H9 (cell line): ENCODE results near the gene PKD1. TPM values are rescaled to one million over a fixed set of nuclear protein-coding genes. Genes with fewer than 3 reads are reported as not detected.
"Not testable (repeated sequence)": the region's sequence is repeated elsewhere in the genome, so short reads cannot be mapped to it uniquely, and the experiment has no call there.

Source experiments
- DNase-seq: peaks from one replicate; pipeline ENCODE4 v3.0.0-alpha.2; 2017
- H2AFZ ChIP-seq: one replicate; pipeline ENCODE4 v1.6.1; 2013; ENCODE audit warnings: mild to moderate bottlenecking, low read length, control low read depth, moderate library complexity
- H2AK5ac ChIP-seq: 2 replicates; pipeline ENCODE4 v1.6.1; 2013; ENCODE audit warnings: low read length, control low read depth, mixed read lengths; ENCODE audit not compliant: insufficient read length
- H2BK120ac ChIP-seq: one replicate; pipeline ENCODE4 v1.6.1; 2013; ENCODE audit warnings: low read depth, mild to moderate bottlenecking, low read length, control low read depth, inconsistent platforms; ENCODE audit not compliant: poor library complexity, severe bottlenecking
- H2BK12ac ChIP-seq: 2 replicates; pipeline ENCODE4 v1.6.1; 2013; ENCODE audit warnings: low read length, control low read depth, mixed read lengths, low read depth; ENCODE audit not compliant: insufficient read length
- H2BK15ac ChIP-seq: 2 replicates; pipeline ENCODE4 v1.6.1; 2013; ENCODE audit warnings: low read depth, low read length, control low read depth
- H2BK20ac ChIP-seq: one replicate; pipeline ENCODE4 v1.6.1; 2013; ENCODE audit warnings: low read depth, mild to moderate bottlenecking, low read length, control low read depth, inconsistent platforms; ENCODE audit not compliant: poor library complexity, severe bottlenecking
- H2BK5ac ChIP-seq: 2 replicates; pipeline ENCODE4 v1.6.1; 2013; ENCODE audit warnings: low read length, control low read depth, mixed read lengths; ENCODE audit not compliant: insufficient read length
- H3K14ac ChIP-seq: 2 replicates; pipeline ENCODE4 v1.6.1; 2013; ENCODE audit warnings: low read length, control low read depth; ENCODE audit not compliant: insufficient read depth
- H3K18ac ChIP-seq: 2 replicates; pipeline ENCODE4 v1.6.1; 2013; ENCODE audit warnings: low read depth, mild to moderate bottlenecking, mixed read lengths, low read length, control low read depth; ENCODE audit not compliant: insufficient read length
- H3K23ac ChIP-seq: 2 replicates; pipeline ENCODE4 v1.6.1; 2013; ENCODE audit warnings: low read length, control low read depth, mixed read lengths, low read depth; ENCODE audit not compliant: insufficient read length
- H3K23me2 ChIP-seq: 2 replicates; pipeline ENCODE4 v1.6.1; 2013; ENCODE audit warnings: low read depth, mild to moderate bottlenecking, mixed read lengths, low read length, control low read depth; ENCODE audit not compliant: insufficient read length, poor library complexity, severe bottlenecking
- H3K27ac ChIP-seq: 2 replicates; pipeline ENCODE4 v1.5.1; 2013; ENCODE audit warnings: low read length, control low read depth, mixed read lengths, low read depth; ENCODE audit not compliant: insufficient read length
- H3K27me3 ChIP-seq: 2 replicates; pipeline ENCODE4 v1.6.1; 2013; ENCODE audit warnings: low read length, control low read depth, inconsistent platforms; ENCODE audit not compliant: insufficient read depth
- H3K4ac ChIP-seq: 2 replicates; pipeline ENCODE4 v1.6.1; 2013; ENCODE audit warnings: low read depth, mild to moderate bottlenecking, control low read depth, inconsistent platforms, low read length, moderate library complexity
- H3K4me1 ChIP-seq: 2 replicates; pipeline ENCODE4 v1.6.1; 2013; ENCODE audit warnings: low read length, control low read depth, inconsistent platforms; ENCODE audit not compliant: insufficient read depth
- H3K4me2 ChIP-seq: 2 replicates; pipeline ENCODE4 v1.6.1; 2013; ENCODE audit warnings: low read length, control low read depth, mixed read lengths; ENCODE audit not compliant: insufficient read length, insufficient read depth
- H3K56ac ChIP-seq: 2 replicates; pipeline ENCODE4 v1.6.1; 2013; ENCODE audit warnings: low read depth, mild to moderate bottlenecking, mixed read lengths, low read length, control low read depth; ENCODE audit not compliant: insufficient read length
- H3K79me1 ChIP-seq: 2 replicates; pipeline ENCODE4 v1.6.1; 2013; ENCODE audit warnings: low read depth, mild to moderate bottlenecking, moderate library complexity, low read length, control low read depth, inconsistent platforms; ENCODE audit not compliant: insufficient read depth, poor library complexity, severe bottlenecking
- H3K79me2 ChIP-seq: 2 replicates; pipeline ENCODE4 v1.6.1; 2013; ENCODE audit warnings: low read length, control low read depth, inconsistent platforms; ENCODE audit not compliant: insufficient read depth
- H3K9ac ChIP-seq: 2 replicates; pipeline ENCODE4 v1.6.1; 2013; ENCODE audit warnings: low read length, control low read depth, mixed read lengths; ENCODE audit not compliant: insufficient read length; ENCODE audit errors: extremely low read depth
- H3K9me3 ChIP-seq: one replicate; pipeline ENCODE4 v1.6.1; 2013; ENCODE audit warnings: low read depth, low read length, inconsistent platforms; ENCODE audit not compliant: control insufficient read depth
- H3T11ph ChIP-seq: one replicate; pipeline ENCODE4 v1.6.1; 2013; ENCODE audit warnings: mild to moderate bottlenecking, low read length, control low read depth, inconsistent platforms
- H4K20me1 ChIP-seq: one replicate; pipeline ENCODE4 v1.6.1; 2013; ENCODE audit not compliant: control insufficient read depth, insufficient read length, insufficient read depth
- H4K5ac ChIP-seq: 2 replicates; pipeline ENCODE4 v1.6.1; 2013; ENCODE audit warnings: low read depth, mild to moderate bottlenecking, mixed read lengths, low read length, control low read depth; ENCODE audit not compliant: insufficient read length
- H4K8ac ChIP-seq: replicated peaks from 2 replicates; pipeline ENCODE4 v1.6.1; 2013; ENCODE audit warnings: low read length, control low read depth, mixed read lengths, low read depth; ENCODE audit not compliant: insufficient read length
- H4K91ac ChIP-seq: 2 replicates; pipeline ENCODE4 v1.6.1; 2013; ENCODE audit warnings: low read depth, mild to moderate bottlenecking, moderate library complexity, mixed read lengths, low read length, control low read depth; ENCODE audit not compliant: insufficient read length
- H3K27ac Mint-ChIP-seq, 3 experiments: 2 replicates in 2 of 3; 3 replicates in 1 of 3; pipeline ENCODE4 v1.8.0; 2020 to 2021; ENCODE audit warnings: mixed read lengths in 3 of 3, mild to moderate bottlenecking in 1 of 3, moderate library complexity in 1 of 3
- H3K27me3 Mint-ChIP-seq: 2 replicates; pipeline ENCODE4 v1.8.0; 2021; ENCODE audit warnings: low read depth, mild to moderate bottlenecking, moderate library complexity, mixed read lengths
- H3K36me3 Mint-ChIP-seq, 3 experiments: 2 replicates in 2 of 3; 3 replicates in 1 of 3; pipeline ENCODE4 v1.8.0; 2020 to 2021; ENCODE audit warnings: low read depth in 3 of 3, mixed read lengths in 3 of 3; ENCODE audit not compliant: insufficient read depth in 1 of 3
- H3K4me1 Mint-ChIP-seq, 2 experiments: 2 replicates each; pipeline ENCODE4 v1.8.0; 2020; ENCODE audit warnings: mixed read lengths in 2 of 2
- H3K4me3 Mint-ChIP-seq, 2 experiments: 2 replicates in 1 of 2; 3 replicates in 1 of 2; pipeline ENCODE4 v1.8.0; 2020 to 2021; ENCODE audit warnings: mild to moderate bottlenecking in 2 of 2, mixed read lengths in 2 of 2, moderate library complexity in 1 of 2
- H3K9me3 Mint-ChIP-seq, 2 experiments: 2 replicates in 1 of 2; 3 replicates in 1 of 2; pipeline ENCODE4 v1.8.0; 2020; ENCODE audit warnings: mild to moderate bottlenecking in 2 of 2, mixed read lengths in 2 of 2, moderate library complexity in 1 of 2
- WGBS: extraction: QIAGEN DNeasy Blood & Tissue Kit; methylation state at CpG from one replicate; pipeline ENCODE4 v1.1.7; 2013; ENCODE audit warnings: missing lambda C conversion rate, low lambda C conversion rate, mixed read lengths; ENCODE audit not compliant: insufficient read length; ENCODE audit errors: extremely low coverage; 5-methylcytosine and 5-hydroxymethylcytosine counted together
- total RNA-seq: library from RNA; stranded (reverse); gene quantifications from 2 replicates; pipeline ENCODE4 v1.2.1, GENCODE V29; 2021

PKD1 gene
- total RNA-seq, 1 experiment from 2014 or later: 88.0 TPM

DNA sequence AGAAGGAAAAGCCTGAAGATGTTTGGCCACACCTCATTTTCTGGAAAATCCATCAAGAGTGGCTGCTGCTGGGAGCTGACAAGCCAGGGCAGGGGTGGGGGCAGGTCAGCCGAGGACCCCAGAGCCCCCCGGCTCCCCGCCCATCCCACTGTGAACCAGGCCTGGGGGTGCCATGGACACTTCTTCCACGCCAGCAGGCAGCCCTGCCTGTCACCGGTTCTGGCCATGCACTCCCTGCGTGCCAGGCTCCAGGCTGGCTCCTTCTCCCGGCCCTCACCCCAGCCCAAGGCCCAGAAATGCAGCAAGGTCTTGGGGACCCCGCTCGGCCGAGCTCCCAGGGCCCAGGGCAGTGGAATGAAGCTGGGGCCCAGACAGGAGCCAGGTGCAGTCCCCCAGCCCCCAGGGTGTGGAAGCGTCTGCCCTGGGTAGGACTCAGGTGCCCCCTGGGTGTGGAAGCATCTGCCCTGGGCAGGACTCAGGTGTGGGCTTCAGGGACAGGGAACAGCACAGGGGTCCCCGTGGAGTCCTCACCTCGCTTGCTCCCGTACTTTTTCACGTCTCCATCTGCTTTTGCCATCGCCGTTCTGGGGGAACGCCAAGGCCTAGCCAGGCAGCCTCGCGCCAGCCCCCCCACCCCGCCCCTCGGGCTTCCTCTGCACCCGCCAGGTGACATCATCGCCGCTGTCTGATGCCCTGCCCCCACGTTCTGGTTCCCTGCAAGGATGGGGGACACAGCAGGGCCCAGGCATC is 12.6 kb downstream of the PKD1 start:
- not testable (repeated sequence) for H3K79me1 ChIP-seq, H3K14ac ChIP-seq, H2BK20ac ChIP-seq, H3K9me3 Mint-ChIP-seq, H3K4me3 Mint-ChIP-seq, H4K20me1 ChIP-seq, H3T11ph ChIP-seq, H3K36me3 Mint-ChIP-seq, H3K23me2 ChIP-seq, H2BK5ac ChIP-seq, H3K9me3 ChIP-seq, H3K27ac ChIP-seq, H3K4me2 ChIP-seq, DNase-seq, H4K8ac ChIP-seq, H3K79me2 ChIP-seq, H2BK120ac ChIP-seq, H2AFZ ChIP-seq, H2AK5ac ChIP-seq, H2BK12ac ChIP-seq, H4K91ac ChIP-seq, H3K56ac ChIP-seq, H3K23ac ChIP-seq, H2BK15ac ChIP-seq, H3K9ac ChIP-seq, H3K4ac ChIP-seq, H3K27me3 Mint-ChIP-seq, H3K27ac Mint-ChIP-seq, H3K27me3 ChIP-seq, H3K18ac ChIP-seq, H3K4me1 ChIP-seq, H4K5ac ChIP-seq
- H3K4me1 Mint-ChIP-seq: peaks cover 16 to 22% of the 10 kb centered on the region in 2 experiments
- WGBS: no CpG with 5 or more reads among the region's 26 CpGs
